ENCODE results near the gene ERBB2.

DNA sequence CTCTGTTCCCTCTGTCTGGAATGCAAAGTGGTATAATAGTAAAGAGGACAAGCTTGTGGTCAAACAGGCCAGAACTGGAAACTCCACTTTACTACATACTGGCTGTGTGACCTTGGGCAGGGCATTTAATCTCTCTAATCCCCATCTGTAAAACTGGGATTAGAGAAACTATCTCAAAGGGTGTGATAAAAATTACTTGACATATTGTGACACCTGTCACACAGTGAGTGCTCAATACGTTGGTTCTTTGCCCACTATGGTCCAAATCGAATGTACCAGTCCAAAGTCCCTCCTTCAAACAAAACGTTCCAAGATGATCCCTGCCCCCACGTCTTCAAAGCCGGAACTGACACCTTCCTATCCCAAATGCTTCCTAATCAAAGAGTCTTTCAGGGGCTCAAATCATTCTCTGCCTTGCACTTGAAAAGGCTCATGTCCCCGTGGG lies 12.7 kb upstream of the ERBB2 start:
- TF ChIP-seq, protein P1, sequence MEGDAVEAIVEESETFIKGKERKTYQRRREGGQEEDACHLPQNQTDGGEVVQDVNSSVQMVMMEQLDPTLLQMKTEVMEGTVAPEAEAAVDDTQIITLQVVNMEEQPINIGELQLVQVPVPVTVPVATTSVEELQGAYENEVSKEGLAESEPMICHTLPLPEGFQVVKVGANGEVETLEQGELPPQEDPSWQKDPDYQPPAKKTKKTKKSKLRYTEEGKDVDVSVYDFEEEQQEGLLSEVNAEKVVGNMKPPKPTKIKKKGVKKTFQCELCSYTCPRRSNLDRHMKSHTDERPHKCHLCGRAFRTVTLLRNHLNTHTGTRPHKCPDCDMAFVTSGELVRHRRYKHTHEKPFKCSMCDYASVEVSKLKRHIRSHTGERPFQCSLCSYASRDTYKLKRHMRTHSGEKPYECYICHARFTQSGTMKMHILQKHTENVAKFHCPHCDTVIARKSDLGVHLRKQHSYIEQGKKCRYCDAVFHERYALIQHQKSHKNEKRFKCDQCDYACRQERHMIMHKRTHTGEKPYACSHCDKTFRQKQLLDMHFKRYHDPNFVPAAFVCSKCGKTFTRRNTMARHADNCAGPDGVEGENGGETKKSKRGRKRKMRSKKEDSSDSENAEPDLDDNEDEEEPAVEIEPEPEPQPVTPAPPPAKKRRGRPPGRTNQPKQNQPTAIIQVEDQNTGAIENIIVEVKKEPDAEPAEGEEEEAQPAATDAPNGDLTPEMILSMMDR (conservative IDR thresholded peaks at IDR 0.05; ENCODE audit: low read length): no peak
- no peak for TF ChIP-seq EZH2phosphoT487 (IDR thresholded peaks at IDR 0.05; ENCODE audit: borderline replicate concordance)
